HCT116 (cell line): Measurements from ENCODE around the gene ARHGAP10. TPM values are rescaled to one million over a fixed set of nuclear protein-coding genes. Genes with fewer than 3 reads are reported as not detected.

Experiments used
- ATAC-seq: fragments of 200-7000 bp; cut with Tn5 transposase; 2 replicates; pipeline ENCODE4 v1.9.1; 2020; ENCODE audit warnings: mild to moderate bottlenecking, moderate library complexity
- BruUV-seq: library from RNA; stranded (reverse); fragments of 400-500 nt; replicated peaks from 2 replicates; lab custom pipeline; 2021; lab: Mats Ljungman, UMichigan
- CTCF ChIA-PET: fragments of 300-600 bp; sonication (Branson Sonifier 250); formaldehyde crosslinking; loops from one replicate; lab custom pipeline; 2021; ENCODE audit warnings: antibody characterized with exemption; lab: Charles Lee
- POLR2A ChIA-PET: fragments of 300-600, 350-600 bp; sonication (Branson Sonifier 250); formaldehyde crosslinking; loops from one replicate; lab custom pipeline; 2021; ENCODE audit warnings: antibody characterized with exemption; lab: Charles Lee
- RAD21 ChIA-PET, 2 experiments: fragments of 300-600 bp; sonication (Branson Sonifier 250); formaldehyde crosslinking; loops; one replicate each; lab custom pipeline; 2023; ENCODE audit warnings: low total read pairs in 2 of 2; ENCODE audit not compliant: uncharacterized antibody in 2 of 2, unreplicated experiment in 2 of 2, low non-redundant PET in 1 of 2; lab: Charles Lee
- DNase-seq: peaks from one replicate; pipeline ENCODE4 v3.0.0-alpha.2; 2010; ENCODE audit warnings: low read depth, low spot score
- H2AFZ ChIP-seq: fragments of 200-600 bp; shearing (Covaris generic), sonication (generic); 2 replicates; pipeline ENCODE4 v1.6.1; 2017; ENCODE audit warnings: low read depth, mixed run types, mixed read lengths, antibody characterized with exemption, low read length; ENCODE audit not compliant: poor library complexity, severe bottlenecking
- H3K27ac ChIP-seq: 2 replicates; pipeline ENCODE4 v1.5.1; 2012; ENCODE audit warnings: low read depth, low read length
- H3K27me3 ChIP-seq: fragments of 200-600 bp; sonication (generic); 2 replicates; pipeline ENCODE4 v1.6.1; 2016; ENCODE audit warnings: mixed run types, low read length, mixed read lengths; ENCODE audit not compliant: insufficient read depth
- H3K36me3 ChIP-seq, 2 experiments: fragments of 200-500 bp in 1 of 2; fragments of 200-600 bp in 1 of 2; sonication (Bioruptor generic) in 1 of 2; sonication (generic) in 1 of 2; 2 replicates each; pipeline versions ENCODE4 v1.5.1 to v1.6.1; 2014 to 2016; ENCODE audit warnings: low read length in 2 of 2, inconsistent platforms in 1 of 2, mixed read lengths in 1 of 2, mixed run types in 1 of 2; ENCODE audit not compliant: insufficient read depth in 2 of 2, control insufficient read depth in 1 of 2
- H3K4me1 ChIP-seq, 2 experiments: fragments of 200-600 bp in 1 of 2; sonication (generic) in 1 of 2; 2 replicates each; pipeline versions ENCODE4 v1.5.1 to v1.6.1; 2012 to 2017; ENCODE audit warnings: low read length in 2 of 2, inconsistent platforms in 1 of 2, mild to moderate bottlenecking in 1 of 2, mixed read lengths in 1 of 2, mixed run types in 1 of 2, moderate library complexity in 1 of 2; ENCODE audit not compliant: insufficient read depth in 2 of 2, control insufficient read depth in 1 of 2
- H3K4me2 ChIP-seq: fragments of 200-600 bp; sonication (generic); 2 replicates; pipeline ENCODE4 v1.6.1; 2017; ENCODE audit warnings: mixed run types, low read length, mixed read lengths
- H3K4me3 ChIP-seq, 2 experiments: fragments of 200-600 bp in 1 of 2; sonication (generic) in 1 of 2; replicated peaks in 1 of 2; 2 replicates each; pipeline ENCODE4 v1.5.1; 2011 to 2016; ENCODE audit warnings: low read length in 2 of 2, control low read depth in 1 of 2, low read depth in 1 of 2, mild to moderate bottlenecking in 1 of 2, mixed read lengths in 1 of 2, mixed run types in 1 of 2
- H3K79me2 ChIP-seq: fragments of 200-600 bp; sonication (generic); 2 replicates; pipeline ENCODE4 v1.6.1; 2017; ENCODE audit warnings: mild to moderate bottlenecking, mixed run types, low read length, moderate library complexity, mixed read lengths; ENCODE audit not compliant: insufficient read depth
- H3K9ac ChIP-seq: fragments of 200-600 bp; sonication (generic); 2 replicates; pipeline ENCODE4 v1.6.1; 2016; ENCODE audit warnings: low read length, mixed read lengths
- H3K9me2 ChIP-seq: fragments of 200-600 bp; sonication (generic), shearing (Covaris generic); 2 replicates; pipeline ENCODE4 v1.6.1; 2017; ENCODE audit warnings: mixed run types, mild to moderate bottlenecking, moderate library complexity; ENCODE audit not compliant: insufficient read depth
- H3K9me3 ChIP-seq, 2 experiments: fragments of 200-500 bp in 1 of 2; fragments of 200-600 bp in 1 of 2; sonication (Bioruptor generic) in 1 of 2; sonication (generic) in 1 of 2; 2 replicates each; pipeline ENCODE4 v1.6.1; 2014 to 2017; ENCODE audit warnings: low read length in 2 of 2, mixed read lengths in 2 of 2, inconsistent platforms in 1 of 2, low read depth in 1 of 2, mild to moderate bottlenecking in 1 of 2, mixed run types in 1 of 2, moderate library complexity in 1 of 2; ENCODE audit not compliant: control insufficient read depth in 1 of 2, insufficient read depth in 1 of 2
- H4K20me1 ChIP-seq: fragments of 200-600 bp; sonication (generic), shearing (Covaris generic); 2 replicates; pipeline ENCODE4 v1.6.1; 2017; ENCODE audit warnings: mixed run types, mild to moderate bottlenecking, moderate library complexity; ENCODE audit not compliant: insufficient read depth
- CBX3 ChIP-seq: IDR thresholded peaks from 2 replicates; pipeline ENCODE4 v1.6.1; 2012; ENCODE audit warnings: low read depth
- ELF1 ChIP-seq: IDR thresholded peaks from 2 replicates; pipeline ENCODE4 v1.6.1; 2012; ENCODE audit warnings: low read depth, borderline replicate concordance
- POLR2A ChIP-seq: IDR thresholded peaks from 2 replicates; pipeline ENCODE4 v1.7.0; 2011; ENCODE audit warnings: borderline replicate concordance; ENCODE audit not compliant: insufficient read depth, insufficient read length; ENCODE audit errors: extremely low read depth
- RAD21 ChIP-seq: IDR thresholded peaks from 2 replicates; pipeline ENCODE4 v1.6.1; 2012; ENCODE audit warnings: low read depth, mild to moderate bottlenecking
- TCF7L2 ChIP-seq: IDR thresholded peaks from 2 replicates; pipeline ENCODE4 v1.7.0; 2011; ENCODE audit warnings: borderline replicate concordance, inconsistent platforms; ENCODE audit not compliant: insufficient read depth, insufficient read length; ENCODE audit errors: extremely low read depth
- YY1 ChIP-seq: IDR thresholded peaks from 2 replicates; pipeline ENCODE4 v1.6.1; 2011; ENCODE audit warnings: low read length, low read depth, moderate library complexity, mild to moderate bottlenecking; ENCODE audit not compliant: insufficient replicate concordance; ENCODE audit errors: extremely low read depth
- intact Hi-C: fragments of 100-400 bp; cut with micrococcal nuclease; formaldehyde crosslinking; loops from 2 replicates; pipeline ENCODE4 v1.10.0; 2022
- total RNA-seq: library from RNA; stranded (reverse); gene quantifications from one replicate; pipeline ENCODE4 v1.2.1, GENCODE V29; 2021; ENCODE audit not compliant: unreplicated experiment
- TF ChIP-seq, protein P1 (sequence below): IDR thresholded peaks from 2 replicates; pipeline ENCODE4 v1.6.1; 2012; ENCODE audit warnings: low read depth

The ARHGAP10 gene
- total RNA-seq, 1 experiment from 2014 or later, result 24.7 TPM

DNA sequence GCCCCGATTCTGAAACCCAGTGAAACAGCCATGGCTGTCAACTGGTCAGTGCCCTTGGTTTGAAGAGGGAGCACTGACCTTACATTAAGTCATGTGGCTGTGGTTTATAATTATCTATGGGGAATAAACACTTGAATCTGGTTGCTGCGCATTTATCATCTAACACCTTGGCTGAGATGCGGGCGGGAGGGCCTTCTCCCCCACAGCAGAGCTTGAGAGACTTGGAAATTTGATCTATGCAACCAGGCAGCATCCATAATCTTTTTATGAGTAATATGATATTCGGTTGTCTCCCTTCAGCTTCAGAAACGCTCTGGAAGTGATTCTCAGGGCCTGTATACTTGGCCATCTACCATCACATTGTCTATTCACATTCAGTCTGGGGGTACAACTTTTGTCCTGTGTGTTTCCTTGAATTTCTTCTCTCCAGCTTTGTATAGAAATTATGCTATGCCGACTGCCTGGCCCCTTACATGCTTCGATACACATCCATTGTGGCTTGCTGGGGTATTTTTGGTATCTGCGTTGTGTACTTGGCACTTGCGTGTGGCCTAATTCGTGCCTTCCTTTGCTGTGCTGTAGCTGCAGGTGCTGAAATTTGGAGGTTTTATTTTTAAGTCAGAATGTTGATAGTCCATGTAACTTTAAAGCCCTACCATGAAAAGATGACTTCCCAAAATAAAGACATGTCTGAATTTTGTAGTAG lies 321.6 kb downstream of the ARHGAP10 start (continued):
- TF ChIP-seq, protein P1, sequence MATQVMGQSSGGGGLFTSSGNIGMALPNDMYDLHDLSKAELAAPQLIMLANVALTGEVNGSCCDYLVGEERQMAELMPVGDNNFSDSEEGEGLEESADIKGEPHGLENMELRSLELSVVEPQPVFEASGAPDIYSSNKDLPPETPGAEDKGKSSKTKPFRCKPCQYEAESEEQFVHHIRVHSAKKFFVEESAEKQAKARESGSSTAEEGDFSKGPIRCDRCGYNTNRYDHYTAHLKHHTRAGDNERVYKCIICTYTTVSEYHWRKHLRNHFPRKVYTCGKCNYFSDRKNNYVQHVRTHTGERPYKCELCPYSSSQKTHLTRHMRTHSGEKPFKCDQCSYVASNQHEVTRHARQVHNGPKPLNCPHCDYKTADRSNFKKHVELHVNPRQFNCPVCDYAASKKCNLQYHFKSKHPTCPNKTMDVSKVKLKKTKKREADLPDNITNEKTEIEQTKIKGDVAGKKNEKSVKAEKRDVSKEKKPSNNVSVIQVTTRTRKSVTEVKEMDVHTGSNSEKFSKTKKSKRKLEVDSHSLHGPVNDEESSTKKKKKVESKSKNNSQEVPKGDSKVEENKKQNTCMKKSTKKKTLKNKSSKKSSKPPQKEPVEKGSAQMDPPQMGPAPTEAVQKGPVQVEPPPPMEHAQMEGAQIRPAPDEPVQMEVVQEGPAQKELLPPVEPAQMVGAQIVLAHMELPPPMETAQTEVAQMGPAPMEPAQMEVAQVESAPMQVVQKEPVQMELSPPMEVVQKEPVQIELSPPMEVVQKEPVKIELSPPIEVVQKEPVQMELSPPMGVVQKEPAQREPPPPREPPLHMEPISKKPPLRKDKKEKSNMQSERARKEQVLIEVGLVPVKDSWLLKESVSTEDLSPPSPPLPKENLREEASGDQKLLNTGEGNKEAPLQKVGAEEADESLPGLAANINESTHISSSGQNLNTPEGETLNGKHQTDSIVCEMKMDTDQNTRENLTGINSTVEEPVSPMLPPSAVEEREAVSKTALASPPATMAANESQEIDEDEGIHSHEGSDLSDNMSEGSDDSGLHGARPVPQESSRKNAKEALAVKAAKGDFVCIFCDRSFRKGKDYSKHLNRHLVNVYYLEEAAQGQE, result no peak
- no peak for TF ChIP-seq POLR2A
- no peak for TF ChIP-seq CBX3
- TF ChIP-seq TCF7L2, result no peak

DNA sequence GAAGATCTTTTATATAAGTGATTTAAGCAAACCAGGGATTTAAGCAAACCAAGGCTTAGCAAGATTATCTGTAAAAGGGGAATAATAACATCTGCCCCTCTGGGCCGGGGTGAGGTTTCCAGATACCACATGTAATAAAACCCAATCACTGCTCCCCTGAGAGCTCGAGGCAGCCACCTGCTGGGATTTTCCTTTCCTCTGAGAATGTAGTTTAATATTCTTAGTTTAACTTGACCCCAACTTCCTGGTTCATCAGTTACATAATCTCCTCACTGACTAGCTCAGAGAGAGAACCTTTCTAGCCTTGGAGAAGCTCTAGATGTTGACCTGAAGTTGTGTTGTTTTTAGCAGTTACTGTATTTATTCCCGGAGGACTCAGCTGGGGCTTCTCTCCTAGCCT lies 322.4 kb downstream of the ARHGAP10 start:
- H4K20me1 ChIP-seq, result no peaks in the 10 kb centered on the region
- ChIA-PET POLR2A (no interaction called here), RAD21 (no interaction called here), CTCF (no interaction called here)
- TF ChIP-seq ELF1 (peak; percentile 28; the same call in 1 of the 2 replicates), RAD21 (0 out of 2 replicates have a peak, but pooled peaks have one; percentile 8), YY1 (no peak)
- peak; percentile 20; the same call in 1 of the 2 replicates for ATAC-seq
- no peak overlapping the region for H3K27ac ChIP-seq
- H3K9me3 ChIP-seq, result no peaks in the 10 kb centered on the region
- intact Hi-C loops, result no loop called here
- H2AFZ ChIP-seq, result no peak overlapping the region
- peaks cover 10 to 23% of the 10 kb centered on the region in 2 experiments; a peak in 3 of 4 replicates for H3K4me1 ChIP-seq
- H3K36me3 ChIP-seq, result no peaks in the 10 kb centered on the region
- no peak for DNase-seq
- BruUV-seq, result no TSS peak
- H3K27me3 ChIP-seq, result no peaks in the 10 kb centered on the region
- no peak overlapping the region for H3K4me3 ChIP-seq
- H3K9ac ChIP-seq, result no peak overlapping the region
- no peaks in the 10 kb centered on the region for H3K79me2 ChIP-seq
- no peak overlapping the region for H3K4me2 ChIP-seq
- H3K9me2 ChIP-seq, result no peaks in the 10 kb centered on the region
